HUDEP-2 (cell line): ENCODE data around the gene TRAF3IP3.

Experiments
- DNase-seq, 76 experiments: peaks; one replicate each; lab custom pipeline; 2025; ENCODE audit not compliant: unreplicated experiment in 76 of 76; lab: John Stamatoyannopoulos, UW

Gene TRAF3IP3

DNA sequence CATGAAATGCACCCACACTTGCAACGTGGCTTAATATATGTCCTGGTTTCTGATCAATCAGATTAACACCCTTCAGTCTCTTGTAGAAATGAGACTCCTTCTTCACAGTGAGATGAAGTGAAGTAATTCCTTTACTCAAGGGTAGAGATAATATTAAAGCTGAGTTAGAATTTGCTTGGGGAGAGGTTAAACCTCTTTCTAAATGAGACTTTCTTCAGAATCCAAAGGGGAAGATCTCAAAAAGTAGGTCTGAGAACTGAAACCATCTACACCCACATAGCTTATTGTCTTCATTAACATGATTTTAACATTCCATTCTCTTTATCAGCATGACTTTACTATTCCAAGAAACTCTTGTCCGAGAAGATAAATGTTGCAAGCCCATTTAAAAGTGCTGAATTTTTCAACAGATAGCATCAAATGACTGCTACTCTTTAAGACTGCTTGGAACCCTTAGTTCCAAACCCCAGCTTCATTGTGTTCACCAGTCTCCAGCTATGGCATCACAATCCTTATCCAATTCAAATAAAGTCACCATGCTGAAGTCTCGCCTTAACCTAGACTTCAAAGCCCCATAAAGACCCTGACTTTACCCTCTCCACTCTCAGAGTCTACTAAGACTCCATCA lies 19.2 kb upstream of the TRAF3IP3 start:
- no peak for DNase-seq

DNA sequence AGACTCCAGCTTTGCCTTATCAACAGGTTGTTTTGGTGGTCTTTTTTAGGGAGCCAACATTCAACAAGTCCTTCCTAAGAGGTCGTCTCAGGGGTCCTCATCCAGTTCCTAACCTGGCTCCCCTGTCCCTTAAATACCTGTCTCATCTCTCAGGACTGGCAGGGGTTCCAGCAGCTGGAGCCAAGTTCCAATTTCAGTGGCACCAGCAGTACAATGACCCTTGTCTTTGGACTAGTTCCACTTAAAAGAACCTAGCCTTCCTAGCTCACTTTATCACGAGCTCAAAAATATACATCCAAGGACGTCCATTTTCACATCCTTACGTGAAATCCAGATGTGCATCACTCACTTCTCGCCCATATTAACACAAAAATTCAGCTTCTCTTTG lies 18.7 kb upstream of the TRAF3IP3 start:
- DNase-seq: no peak

DNA sequence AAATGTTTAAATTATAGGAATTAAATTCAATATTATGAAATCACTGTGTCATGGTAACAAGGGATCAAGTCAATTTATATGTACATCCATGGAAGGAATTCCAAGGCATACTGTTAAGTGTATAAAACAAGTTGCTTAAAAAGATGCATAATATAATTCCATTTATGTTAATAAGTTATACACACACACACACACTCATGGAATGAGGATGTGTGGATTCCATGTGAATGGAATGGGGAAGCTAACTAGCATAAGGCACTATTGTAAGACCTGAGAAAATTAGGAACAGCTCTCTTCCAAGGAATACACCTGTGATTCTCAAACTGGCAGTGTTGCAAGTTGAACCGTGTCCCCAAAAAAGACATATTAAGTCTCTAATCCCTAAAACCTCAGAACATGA lies 17.6 kb upstream of the TRAF3IP3 start:
- DNase-seq: no peak

DNA sequence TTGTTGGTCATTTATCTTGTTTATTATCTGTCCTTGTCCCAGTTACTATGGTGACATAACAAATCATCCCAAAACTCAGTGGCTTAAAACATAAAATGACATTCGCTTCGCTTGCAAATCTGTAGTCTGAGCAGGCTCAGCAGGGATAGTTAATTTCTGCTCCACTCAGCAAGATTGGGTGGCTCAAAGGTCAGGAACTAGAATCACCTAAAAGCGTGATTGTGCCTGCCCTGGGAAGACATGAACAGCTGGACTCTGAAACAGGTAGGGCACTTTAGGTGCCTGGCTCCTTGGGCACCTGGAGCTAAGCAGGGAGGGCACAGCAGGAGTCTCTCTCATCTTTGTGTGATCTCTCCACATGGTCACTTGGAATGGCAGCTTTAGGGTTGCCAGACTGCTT lies 14.7 kb upstream of the TRAF3IP3 start:
- DNase-seq: no peak

DNA sequence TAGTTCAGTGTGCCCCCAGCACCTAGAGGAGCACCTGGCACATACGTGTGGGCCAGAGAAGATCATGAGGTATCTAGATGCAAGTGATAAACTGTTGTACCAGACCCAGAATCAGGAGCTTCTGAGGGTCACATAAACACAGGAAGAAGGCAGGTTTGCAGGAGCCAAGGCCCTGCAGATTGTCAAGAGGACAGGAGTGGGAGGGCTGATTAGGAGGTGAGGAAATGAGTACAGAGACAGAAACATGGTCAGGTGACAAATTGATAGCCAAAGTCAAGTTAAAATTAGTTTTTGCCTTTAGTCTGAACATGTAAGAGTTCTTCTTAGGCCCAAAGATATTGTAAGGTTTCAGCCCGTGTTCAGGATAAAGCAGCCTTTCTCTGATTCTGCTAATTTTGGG lies 14.0 kb upstream of the TRAF3IP3 start:
- DNase-seq: no peak

DNA sequence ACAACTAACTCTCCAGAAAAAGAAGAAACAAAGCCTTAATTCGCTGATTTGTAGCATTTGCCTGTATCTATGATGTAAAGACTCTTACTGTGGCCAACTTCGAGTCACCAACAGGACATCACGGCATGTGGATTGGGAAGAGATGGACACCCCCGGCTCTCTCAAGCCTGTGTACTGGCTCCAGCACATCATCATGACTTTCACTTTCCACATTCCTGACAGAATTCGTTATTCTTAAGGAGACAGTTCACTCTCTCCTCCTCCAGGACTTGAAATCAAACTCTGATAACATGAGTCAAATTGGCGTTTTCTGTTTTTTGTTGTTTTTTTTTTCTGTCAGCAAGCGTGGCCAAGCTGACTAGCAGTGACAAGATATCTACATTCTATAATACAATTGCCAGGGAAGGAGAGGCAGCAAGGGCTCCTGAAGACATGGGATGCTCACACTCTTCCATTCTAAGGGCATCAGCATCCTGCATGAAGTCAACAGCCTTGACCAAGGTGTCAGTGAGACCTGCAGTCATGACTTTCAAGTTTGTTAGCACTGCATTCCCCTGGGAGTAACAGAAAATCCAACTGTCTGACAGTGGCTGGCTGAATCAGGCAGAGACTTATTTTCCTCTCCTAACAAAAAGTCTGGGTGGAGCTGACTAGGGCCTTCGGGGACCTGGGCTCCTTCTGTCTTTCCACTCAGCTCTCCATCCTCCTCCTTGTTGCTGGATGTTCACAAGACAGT lies 13.3 kb upstream of the TRAF3IP3 start:
- no peak for DNase-seq

DNA sequence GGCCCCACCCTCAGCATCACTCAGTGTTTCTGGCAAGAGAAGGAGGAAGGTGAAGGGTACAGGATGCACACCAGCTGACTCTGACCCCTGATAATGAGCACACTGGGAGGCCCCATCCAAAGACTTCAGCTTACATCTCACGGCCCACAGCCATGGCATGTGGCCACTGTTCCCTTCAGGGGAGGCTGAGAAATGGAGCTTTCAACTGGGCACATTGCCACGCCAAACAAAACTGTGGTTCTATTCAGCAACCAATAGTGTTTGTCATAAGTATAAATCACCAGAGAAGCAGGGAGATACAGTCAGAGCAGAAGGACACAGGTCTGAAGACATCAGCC lies 12.7 kb upstream of the TRAF3IP3 start:
- DNase-seq: no peak

DNA sequence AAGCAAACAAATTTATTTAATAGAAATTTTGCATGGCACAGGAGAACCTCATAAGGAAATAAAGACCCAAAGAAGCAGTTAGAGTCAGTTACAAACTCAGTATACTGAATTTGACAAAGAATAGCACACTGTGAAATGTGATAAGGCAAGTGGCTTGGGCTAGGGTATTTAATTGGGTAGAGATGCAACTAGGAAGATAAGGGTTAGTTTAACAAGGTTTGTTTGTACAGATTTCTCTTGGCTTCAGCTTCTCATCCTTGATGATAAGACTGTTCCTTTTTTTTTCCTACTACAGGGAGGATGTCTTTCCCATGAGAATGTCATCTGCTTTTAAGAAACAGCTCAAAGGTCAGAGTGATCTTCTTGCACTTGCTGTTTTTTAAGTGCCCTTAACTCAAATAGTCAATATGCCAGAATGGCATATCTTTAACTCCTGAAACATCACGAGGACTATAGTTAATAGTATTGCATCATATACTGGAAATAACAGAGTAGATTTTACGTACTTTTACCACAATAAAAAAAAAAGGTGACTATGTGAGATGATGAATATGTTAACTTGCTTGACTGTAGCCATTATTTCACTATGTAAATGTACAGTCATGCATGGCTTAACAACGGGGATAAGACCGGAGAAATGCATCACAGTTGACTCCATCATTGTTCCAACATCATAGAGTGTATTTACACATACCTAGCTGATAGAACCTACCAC lies 9.2 kb upstream of the TRAF3IP3 start:
- DNase-seq: peak in 7 of 76 experiments; percentile 13 to 42 (median 20)

DNA sequence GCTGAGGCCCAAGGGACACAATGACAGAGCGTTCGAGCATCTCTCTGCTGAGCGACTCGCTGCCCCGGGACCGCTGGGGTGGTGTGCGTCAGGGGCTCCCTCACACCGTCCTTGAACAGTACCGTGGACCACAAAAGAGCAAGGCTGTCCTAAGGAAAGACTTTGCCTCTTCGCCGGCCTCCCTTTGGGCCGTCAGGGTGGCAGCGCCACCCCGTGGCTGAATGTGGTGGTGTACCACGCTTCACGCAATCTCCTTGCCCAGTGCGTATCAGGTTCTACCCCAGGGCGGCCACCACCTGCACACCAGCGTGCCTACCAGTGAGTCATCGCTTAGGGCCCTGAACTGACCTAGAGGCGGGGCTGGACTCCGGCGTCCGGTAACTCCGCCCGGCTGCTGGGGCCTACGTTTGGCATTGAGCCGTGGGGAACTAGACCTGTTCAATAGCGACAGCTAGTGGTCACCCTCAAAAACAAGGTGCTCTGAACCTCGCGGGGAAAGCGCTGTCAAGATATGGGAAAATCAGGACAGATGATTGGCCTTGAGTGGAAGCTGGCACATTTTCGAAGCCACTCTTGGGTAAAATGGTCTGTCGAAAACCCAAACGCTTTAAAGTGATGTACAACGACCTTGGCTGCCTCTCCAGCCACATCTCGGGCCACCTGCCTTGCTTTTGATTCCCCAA lies 8.1 kb upstream of the TRAF3IP3 start:
- DNase-seq: peak; percentile 14 to 97 (median 88)

DNA sequence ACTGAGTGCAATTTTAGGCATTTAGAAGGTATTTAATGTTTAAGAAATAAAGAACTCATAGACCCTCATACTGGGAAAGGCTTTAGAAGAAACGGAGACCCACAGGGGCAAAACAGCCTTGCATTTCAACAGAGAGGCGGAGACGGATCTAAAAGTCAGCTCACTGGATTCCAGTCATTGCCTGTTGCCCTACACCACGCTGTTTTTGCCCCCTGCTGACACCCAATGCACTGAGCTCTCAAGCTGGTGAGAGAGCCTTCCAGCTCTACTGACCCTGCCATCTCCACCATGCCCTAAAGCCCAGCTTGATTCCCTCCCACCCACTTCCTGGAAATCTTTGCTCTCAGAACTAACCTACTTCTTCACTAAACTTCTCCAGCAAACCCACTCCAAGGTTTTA lies 7.2 kb upstream of the TRAF3IP3 start:
- DNase-seq: no peak

DNA sequence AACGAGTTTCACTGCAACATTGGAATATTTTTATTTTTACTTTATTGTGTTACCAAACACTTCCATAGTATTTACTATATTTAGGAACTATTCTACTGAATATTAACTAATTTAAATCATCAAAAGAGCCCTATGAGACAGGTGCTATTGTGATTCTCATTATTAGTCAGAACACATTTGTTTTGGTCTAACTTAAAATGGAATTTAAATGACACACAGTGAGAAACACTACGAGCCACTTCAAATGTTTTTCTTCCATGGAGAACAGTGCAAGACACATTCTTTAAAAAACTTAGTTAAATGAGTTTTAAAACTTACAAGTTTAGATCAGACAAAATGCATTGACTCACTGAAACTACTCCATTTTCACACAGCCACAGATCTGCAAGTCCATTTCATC lies 6.6 kb upstream of the TRAF3IP3 start:
- no peak for DNase-seq

DNA sequence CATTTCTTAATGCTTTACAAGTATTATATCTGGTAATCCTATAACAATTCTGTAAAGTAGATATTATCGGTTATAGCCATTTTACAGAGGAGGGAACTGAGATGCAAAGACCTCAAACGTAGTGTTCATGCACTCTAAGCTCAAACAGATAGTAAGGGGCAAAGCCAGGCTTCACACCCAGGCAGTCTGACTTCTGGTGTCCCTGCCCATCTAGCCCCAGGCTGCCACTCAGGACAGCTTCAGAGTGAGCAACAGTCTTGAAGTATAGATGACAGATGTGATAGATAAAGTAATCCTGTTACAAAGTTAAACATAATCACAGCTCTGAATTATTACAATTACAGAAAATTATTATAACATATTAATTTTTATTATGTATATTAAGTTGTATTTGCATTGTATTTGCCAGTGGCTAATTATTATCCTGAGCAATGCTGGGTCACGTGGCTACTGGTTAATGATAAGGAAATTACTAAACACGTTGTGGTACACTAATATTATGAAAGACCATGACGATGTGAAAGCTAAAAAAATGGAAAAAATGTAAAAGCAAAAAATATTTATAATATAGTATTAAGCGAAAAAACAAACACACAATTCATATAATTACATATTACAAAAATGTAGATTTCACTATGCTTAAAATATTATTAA lies 6.1 kb upstream of the TRAF3IP3 start:
- peak in 1 of 76 experiments; percentile 3 for DNase-seq

DNA sequence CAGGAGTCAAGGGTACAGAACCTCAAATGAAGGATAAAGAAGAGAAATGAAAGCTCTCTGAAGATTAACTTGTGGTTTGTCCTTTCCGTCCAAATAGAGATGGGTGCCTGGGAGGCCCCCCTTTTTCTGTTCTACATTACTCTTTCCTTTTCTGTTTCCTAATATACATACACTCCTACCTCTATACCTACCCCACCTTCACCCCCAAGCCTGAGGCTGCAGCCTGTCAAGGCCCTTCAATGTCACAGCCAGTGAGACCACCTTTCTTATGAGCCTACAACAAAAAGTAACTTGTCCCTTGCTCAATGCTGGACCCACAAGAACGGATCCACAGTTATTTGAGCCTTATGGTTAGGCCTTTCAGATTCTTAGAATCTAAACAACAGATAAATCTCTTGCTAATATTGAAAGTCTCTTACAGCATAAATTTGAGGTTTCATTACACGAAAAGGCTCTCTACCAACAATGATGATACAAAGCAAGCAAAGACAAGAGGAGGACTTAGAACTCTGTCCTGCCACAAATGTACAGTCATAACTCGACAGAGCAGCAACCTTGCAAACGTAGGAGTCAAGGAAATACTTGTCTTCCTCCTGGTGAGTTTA lies 4.1 kb upstream of the TRAF3IP3 start:
- DNase-seq: no peak

DNA sequence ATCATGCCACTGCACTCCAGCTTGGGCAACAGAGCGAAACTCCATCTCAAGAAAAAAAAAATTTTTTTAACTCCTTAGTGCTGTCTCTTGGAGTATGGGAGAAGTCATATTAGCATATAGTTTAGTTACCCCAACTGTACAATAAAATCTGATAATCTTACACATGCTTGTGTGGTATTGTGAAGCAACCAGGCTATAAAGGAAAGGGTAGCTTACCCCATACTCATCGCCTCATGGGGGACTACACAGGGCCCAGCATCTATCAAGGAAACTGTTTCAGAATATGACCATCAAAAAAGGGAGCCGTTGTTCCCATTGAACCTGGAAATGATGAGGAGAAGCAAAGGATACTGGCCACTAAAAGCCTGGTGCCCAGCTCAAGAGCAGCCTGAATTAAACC lies 3.0 kb upstream of the TRAF3IP3 start:
- DNase-seq: no peak

DNA sequence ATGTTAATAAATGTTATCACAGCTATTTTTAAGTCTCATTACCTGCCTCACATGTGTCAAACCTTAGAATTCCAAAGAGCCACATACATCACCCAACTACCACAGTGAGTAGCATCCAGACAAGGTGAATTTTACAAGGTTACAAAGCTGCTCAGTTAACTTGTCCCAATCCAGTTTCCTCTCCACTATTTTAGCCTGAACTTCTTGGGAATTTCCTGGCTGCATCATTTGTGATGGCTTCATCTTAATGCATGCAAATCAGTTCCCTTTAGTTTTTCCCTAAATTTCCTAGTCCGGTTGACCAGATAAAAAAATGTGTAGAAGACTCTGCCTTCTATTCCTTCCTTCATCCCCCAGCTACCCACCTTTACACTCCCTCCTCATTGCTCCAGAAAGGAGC lies 597 bp upstream of the TRAF3IP3 start:
- no peak for DNase-seq

DNA sequence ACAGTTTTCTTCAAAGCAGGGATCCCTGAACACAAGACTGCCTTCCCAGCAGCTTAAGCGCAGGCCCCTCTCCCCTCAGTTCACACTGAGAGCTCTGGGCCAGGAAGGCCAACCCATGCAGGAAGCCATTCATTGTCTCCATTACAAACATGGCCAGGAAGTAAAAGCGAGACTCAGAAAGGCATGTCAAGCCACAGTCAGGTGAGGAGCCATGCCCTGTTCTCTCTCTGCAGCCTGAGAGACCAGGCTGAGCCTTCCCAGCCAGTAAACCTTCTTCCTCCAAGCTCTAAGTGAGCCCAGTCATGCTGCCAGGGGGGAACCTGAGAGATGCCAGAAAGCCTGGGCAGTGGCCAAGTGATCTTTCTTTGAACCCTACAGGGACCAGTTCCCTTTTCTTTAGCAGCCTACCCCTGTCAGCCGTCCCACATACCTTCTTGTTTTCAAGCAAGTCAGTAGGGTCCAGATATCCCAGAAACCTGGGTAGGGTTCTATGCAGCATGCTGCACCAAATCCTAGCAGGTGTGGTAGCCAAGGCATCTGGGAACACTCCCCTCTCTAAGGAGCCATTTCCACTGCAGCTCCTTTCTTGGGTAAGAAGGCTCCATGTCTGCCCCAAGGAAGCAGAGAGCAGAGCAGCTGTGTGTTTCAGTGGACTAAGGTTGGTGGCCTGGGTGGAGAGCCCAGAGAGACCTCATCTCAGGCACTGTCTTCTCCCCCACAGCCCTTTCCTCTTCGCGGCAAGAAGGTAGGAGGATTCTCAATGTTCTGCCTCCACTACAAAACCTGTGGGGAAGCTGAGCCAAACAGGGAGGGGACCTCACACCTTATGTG lies 977 bp downstream of the TRAF3IP3 start:
- DNase-seq: peak in 6 of 76 experiments; percentile 4 to 19 (median 13)

DNA sequence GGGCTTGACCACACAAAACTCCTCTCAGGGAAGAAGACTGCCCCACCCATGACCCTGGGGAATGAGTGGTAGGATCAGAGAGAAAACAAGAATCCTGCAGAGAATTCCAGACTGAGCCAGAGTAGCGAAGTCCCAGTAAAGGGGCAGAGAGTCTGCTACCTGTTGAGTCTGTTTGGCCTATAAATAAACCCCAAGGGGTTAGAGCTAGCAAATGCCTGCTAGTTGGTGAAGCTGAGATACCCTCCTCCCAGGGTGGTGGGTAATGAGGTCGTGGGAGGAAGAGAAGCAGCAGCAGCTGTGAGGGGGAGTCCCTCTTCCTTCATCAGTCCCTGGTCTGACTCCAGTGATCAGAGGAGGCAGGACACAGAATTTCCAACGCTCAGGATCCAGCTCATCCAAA lies 2.5 kb downstream of the TRAF3IP3 start:
- no peak for DNase-seq

DNA sequence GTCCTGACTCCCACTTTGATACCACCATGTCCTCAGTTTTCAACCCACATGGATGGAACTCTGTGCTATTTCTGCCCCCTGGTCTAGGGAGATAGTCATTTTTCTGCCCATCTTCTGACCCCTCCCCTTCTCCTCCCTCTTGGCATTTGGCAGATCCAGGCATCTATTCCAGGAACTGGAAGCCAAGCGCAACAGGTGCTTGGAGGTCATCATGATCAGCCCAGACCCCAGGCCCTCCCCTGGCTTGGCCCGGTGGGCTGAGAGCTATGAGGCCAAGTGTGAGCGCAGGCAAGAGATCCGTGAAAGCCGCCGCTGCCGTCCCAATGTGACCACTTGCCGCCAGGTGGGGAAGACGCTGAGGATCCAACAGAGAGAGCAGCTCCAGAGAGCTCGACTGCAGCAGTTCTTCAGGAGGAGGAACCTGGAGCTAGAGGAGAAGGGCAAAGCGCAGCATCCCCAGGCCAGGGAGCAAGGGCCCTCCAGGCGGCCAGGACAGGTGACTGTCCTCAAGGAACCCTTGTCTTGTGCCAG lies 4.0 kb downstream of the TRAF3IP3 start:
- DNase-seq: no peak

DNA sequence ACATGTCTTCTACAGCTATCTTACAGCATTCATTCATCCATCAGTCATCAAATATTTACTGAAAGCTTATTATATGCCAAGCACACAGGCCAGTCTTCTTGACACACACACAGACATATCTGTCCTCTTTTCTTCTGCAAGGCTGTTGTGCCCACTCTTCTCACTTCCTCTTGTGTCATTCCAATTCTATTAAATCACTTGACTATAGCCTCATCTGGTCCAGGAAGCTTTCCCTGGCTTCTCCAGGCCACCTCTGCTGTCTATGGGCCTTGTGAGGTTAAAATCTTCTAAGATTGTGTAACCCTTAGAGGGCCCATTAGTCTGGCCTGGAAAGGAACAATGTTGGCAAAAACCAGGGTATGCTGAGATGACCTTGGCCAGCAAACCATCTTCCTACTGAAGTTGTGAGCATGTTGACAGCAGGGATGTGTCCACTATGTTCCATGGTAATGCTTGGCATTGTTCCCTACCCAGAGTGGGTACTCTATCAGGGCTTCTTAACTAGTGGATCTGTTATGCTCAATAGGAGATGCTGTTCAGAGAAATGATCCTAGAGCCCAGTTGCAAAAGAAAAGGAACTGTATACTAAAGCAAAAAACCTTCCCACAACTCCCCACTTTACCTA lies 5.3 kb downstream of the TRAF3IP3 start:
- no peak for DNase-seq
